Gastrocnemius medialis (tissue), 4 donors: ENCODE data around the gene SRSF3.
"Not testable (repeated sequence)": the region's sequence is repeated elsewhere in the genome, so short reads cannot be mapped to it uniquely, and the experiment has no call there.

Experiments used
- CTCF ChIP-seq, 5 experiments: fragments of 450-650 bp in 3 of 5; fragments of 200-600 bp in 2 of 5; sonication (generic) in 2 of 5; IDR thresholded peaks in 4 of 5; conservative IDR thresholded peaks in 1 of 5; 1 replicate in 4 of 5; 2 replicates in 1 of 5; pipeline ENCODE4 v1.5.1; 2016 to 2019; ENCODE audit warnings: antibody characterized with exemption in 5 of 5, mild to moderate bottlenecking in 3 of 5, moderate library complexity in 3 of 5
- POLR2A ChIP-seq, 2 donors: fragments of 450-650 bp; IDR thresholded peaks; one replicate each; pipeline ENCODE4 v1.6.1; 2017; ENCODE audit warnings: antibody characterized with exemption in 2 of 2, mild to moderate bottlenecking in 2 of 2, moderate library complexity in 2 of 2

- not testable (repeated sequence) for TF ChIP-seq CTCF (IDR thresholded peaks at IDR 0.05 in 4 of 5, conservative IDR thresholded peaks at IDR 0.05 in 1 of 5); POLR2A (IDR thresholded peaks at IDR 0.05)
Observed at GRCh38 chr6:36589025-36589400, 5.1 kb upstream of the SRSF3 start.
